ENCODE measurements around the gene OR2B3.
A peak's percentile ranks its signal among the peaks of the same experiment; 100 is the strongest.
"Not testable (repeated sequence)": the region's sequence is repeated elsewhere in the genome, so short reads cannot be mapped to it uniquely, and the experiment has no call there.

The OR2B3 gene

DNA sequence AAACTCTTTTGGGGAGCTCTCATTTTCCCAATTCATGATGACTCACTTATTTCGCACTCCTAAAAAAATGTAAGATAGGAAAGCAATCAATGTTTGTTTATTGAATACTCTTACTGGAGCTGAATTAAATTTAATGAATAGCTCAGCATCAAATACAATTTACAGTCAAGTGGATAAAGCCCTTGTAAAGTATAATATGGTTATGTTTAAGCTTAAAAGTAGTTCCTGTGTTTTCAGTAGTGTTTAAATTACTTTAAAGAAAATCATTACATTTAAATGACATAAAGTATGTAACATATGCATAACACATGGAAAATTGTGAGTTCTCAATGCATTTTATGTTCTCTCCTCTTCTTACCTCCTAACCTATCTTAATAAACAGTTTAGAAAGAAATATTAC lies at the start of gene OR2B3:
OR2B3 (minus strand) TSS at position 101 of the 400 bp plus-strand sequence; CDS start at position 36, 65 bp downstream.
- DNase-seq (ENCODE audit: low read depth, low spot score): no peak

DNA sequence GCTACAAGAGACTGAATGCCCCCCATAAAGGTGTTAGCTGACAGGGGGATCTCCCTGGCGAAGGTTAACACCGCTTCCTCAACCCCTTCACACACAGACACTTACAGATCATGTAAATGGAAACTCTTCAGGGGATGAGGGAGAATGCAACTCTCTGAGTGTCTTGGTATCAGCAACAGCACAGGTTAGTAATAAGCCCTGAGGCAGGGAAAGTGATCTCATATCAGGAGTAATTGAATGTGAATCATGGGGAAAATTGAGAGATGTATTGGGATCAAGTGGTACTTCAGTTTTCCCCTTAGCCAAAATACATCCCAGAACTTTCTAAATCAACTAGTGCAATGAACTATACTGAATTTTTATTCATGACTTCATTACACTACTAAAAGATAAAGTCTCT lies 44.6 kb upstream of the OR2B3 start:
- DNase-seq (ENCODE audit: low read depth, low spot score): no peak

DNA sequence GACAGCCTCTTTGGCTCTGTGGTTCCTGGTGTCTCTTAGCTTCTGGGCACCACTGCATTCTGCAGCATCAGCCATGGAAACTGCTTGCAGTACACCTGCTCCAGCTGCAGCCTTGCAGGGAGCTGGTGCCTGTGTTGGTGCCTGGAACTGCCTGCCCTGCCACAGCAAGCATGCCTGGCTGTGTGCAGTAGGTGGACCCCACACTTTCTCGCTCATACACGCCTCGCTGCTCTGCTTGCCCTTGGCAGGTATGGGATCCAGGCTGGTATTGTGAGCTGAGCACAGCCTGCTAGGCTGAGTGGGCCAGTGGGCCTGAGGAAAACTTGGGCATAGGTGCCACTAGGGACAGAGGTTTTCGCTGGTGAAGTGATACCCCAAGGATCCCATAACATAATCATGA lies 43.5 kb upstream of the OR2B3 start:
- no peak for DNase-seq (ENCODE audit: low read depth, low spot score)

- no peak for DNase-seq (ENCODE audit: low read depth, low spot score)
These were observed 42.4 kb upstream of the OR2B3 start for GRCh38 chr6:29129326-29130012.

- DNase-seq (ENCODE audit: low read depth, low spot score): not testable (repeated sequence)
These were observed 27.9 kb upstream of the OR2B3 start for GRCh38 chr6:29114964-29115363.

DNA sequence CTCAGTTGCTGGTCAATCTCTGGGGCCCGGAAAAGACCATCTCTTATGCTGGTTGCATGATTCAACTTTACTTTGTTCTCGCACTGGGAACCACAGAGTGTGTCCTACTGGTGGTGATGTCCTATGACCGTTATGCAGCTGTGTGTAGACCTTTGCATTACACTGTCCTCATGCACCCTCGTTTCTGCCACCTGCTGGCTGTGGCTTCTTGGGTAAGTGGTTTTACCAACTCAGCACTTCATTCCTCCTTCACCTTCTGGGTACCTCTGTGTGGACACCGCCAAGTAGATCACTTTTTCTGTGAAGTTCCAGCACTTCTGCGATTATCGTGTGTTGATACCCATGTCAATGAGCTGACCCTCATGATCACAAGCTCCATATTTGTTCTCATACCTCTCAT lies 25.0 kb upstream of the OR2B3 start:
- no peak for DNase-seq (ENCODE audit: low read depth, low spot score)

- no peak for DNase-seq (ENCODE audit: low read depth, low spot score)
These were observed 20.6 kb upstream of the OR2B3 start, which contains the start of gene OR2J3 for GRCh38 chr6:29107758-29108157. Gene OR2J3 (plus strand): TSS chr6:29108058. CDS start chr6:29111891, 3,833 bp downstream.

DNA sequence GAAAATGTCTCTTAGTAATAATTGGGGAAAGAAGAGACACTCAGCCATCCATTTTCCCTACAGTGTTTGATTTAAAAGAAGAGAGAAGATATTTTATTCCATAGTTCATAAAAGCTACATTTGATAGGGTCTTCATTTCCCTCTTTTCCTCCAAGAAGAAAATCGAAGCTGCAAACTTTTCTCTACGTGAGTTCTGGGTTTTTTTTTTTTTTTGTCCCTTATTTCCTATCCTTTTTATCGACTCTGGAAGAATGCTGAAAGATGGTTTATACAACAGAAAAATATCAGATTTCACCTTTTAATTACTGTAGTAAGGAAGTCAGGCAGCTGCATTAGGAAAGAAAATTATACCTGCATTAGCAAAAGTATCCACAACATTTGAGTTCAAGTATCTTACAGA lies 12.1 kb upstream of the OR2B3 start, which contains the start of gene OR2J1:
OR2J1 (plus strand) TSS at position 301 of the 400 bp plus-strand sequence. CDS start 1,453 bp downstream, outside the sequence.
- no peak for DNase-seq (ENCODE audit: low read depth, low spot score)

DNA sequence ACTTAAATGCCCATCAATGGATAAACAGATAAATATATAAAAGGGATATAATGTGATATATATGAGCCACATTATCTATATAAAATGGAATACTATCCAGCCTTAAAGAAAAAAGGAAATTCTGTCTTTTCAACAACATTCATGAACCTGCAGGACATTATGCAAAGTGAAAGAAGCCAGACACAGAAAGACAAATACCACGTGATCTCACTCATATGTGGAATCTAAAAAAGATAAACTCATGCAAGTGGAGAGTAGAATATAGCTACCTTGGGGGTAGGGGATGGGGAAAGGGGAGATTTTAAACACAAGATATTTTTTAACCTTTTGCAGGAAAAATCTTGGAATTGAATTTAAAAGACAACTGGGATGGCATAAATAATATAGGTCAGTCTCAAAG lies 10.7 kb upstream of the OR2B3 start:
- no peak for DNase-seq (ENCODE audit: low read depth, low spot score)

GRCh38 chr6:29092957-29093356 lies 5.8 kb upstream of the OR2B3 start:
- no peak for DNase-seq (ENCODE audit: low read depth, low spot score)

GRCh38 chr6:29082457-29082856 lies 4.7 kb downstream of the OR2B3 start:
- no peak for DNase-seq (ENCODE audit: low read depth, low spot score)

DNA sequence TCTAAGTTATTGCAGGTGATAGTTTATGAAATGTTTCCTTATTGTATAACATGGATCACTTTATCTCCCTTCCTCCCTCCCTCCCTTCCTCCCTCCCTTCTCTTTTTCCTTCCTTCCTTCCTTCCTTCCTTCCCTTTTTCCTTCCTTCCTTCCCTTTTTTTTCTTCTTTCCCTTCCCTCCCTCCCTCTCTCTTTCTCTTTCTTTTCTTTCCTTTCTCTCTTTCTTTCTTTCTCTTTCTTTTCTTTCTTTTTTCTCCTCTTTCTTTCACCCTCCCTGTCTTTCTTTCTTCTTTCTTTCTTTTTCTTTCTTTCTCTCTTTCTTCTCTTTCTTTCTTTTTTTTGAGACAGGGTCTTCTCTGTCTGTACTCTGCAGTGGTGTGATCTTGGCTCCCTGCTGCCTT lies 5.8 kb downstream of the OR2B3 start:
- no peak for DNase-seq (ENCODE audit: low read depth, low spot score)

GRCh38 chr6:29079203-29079602 lies 7.9 kb downstream of the OR2B3 start:
- DNase-seq (ENCODE audit: low read depth, low spot score): no peak

GRCh38 chr6:29071831-29072723 lies 15.0 kb downstream of the OR2B3 start:
- peak; percentile 54 for DNase-seq (ENCODE audit: low read depth, low spot score)

DNA sequence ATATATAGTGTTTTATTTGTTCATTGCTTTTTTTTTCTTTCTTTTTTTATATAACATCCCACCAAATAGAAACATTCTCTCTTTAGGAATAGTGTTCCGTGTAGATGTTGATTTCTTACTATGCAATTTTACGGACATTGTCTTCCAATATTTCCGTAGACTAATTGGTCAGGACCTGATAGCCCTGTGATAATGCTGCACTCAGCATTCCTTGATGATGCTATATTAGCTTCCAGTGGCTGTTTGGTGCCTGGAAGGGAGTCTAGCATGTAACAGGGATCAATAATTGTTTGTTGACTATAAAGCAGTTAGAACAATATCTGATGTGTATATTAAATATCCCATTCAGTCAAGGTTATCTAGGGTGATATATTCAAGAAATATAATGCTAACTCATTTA lies 35.4 kb downstream of the OR2B3 start:
- no peak for DNase-seq (ENCODE audit: low read depth, low spot score)

DNA sequence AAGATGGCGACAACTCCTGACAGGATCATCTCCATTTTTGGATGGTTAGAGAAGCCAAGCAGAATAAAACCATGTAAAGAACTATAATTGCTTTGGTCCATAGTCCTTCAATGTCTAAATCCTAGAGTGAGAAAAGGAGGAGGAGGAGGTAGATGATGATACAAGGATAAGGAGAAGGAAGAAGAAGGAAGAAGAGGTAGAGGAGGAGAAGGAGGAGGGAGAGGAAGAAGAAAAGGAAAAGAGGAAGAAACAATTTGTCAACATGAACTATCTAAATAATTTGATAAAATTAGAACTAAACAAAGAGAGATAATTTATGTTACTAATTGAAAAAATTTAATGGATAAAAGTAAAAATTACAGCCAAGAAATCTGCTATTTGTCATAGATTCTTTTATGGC lies 42.0 kb downstream of the OR2B3 start, which contains the start of gene OR2W1:
OR2W1 (minus strand) TSS at position 101 of the 400 bp plus-strand sequence; CDS start at position 101, 0 bp downstream.
- DNase-seq (ENCODE audit: low read depth, low spot score): no peak

Measured in iPS DF 19.7 (cell line).